Stomach smooth muscle (tissue), 2 donors: Measurements from ENCODE around the gene SF3A1.
A peak's percentile ranks its signal among the peaks of the same experiment; 100 is the strongest.

ENCODE experiments used
- H3K27ac ChIP-seq: one replicate; pipeline ENCODE4 v1.7.0; 2013; ENCODE audit warnings: mild to moderate bottlenecking, low read length, inconsistent platforms
- H3K27me3 ChIP-seq, 2 donors: one replicate each; pipeline ENCODE4 v1.7.0; 2013; ENCODE audit warnings: low read length in 2 of 2; ENCODE audit not compliant: insufficient read depth in 2 of 2, control insufficient read depth in 1 of 2
- H3K36me3 ChIP-seq, 2 donors: one replicate each; pipeline ENCODE4 v1.7.0; 2013; ENCODE audit warnings: low read length in 2 of 2; ENCODE audit not compliant: control insufficient read depth in 2 of 2, insufficient read depth in 2 of 2
- H3K4me1 ChIP-seq: one replicate; pipeline ENCODE4 v1.7.0; 2013; ENCODE audit warnings: low read length; ENCODE audit not compliant: control insufficient read depth, insufficient read depth
- H3K4me3 ChIP-seq, 2 donors: one replicate each; pipeline ENCODE4 v1.7.0; 2013; ENCODE audit warnings: low read length in 2 of 2
- H3K9ac ChIP-seq, 2 donors: one replicate each; pipeline ENCODE4 v1.7.0; 2013; ENCODE audit warnings: low read length in 2 of 2, mild to moderate bottlenecking in 1 of 2
- H3K9me3 ChIP-seq, 2 donors: one replicate each; pipeline ENCODE4 v1.7.0; 2013; ENCODE audit warnings: low read length in 2 of 2; ENCODE audit not compliant: control insufficient read depth in 2 of 2
- donor health status: healthy.
- donor health status: Pancreatic carcinoma.

The SF3A1 gene

GRCh38 chr22:30397656-30398635 is 41.3 kb upstream of the SF3A1 start:
- Histone ChIP-seq H3K27ac (no peak overlapping the region), H3K4me1 (peaks cover 34% of the 10 kb centered on the region), H3K9ac (peak overlapping the region; percentile 33 to 51), H3K4me3 (peak overlapping the region; percentile 64 to 76), H3K9me3 (no peaks in the 10 kb centered on the region), H3K27me3 (no peaks in the 10 kb centered on the region), H3K36me3 (no peaks in the 10 kb centered on the region)

GRCh38 chr22:30396871-30397655 is 40.4 kb upstream of the SF3A1 start, which contains the start of gene SEC14L2:
Gene SEC14L2 (plus strand): TSS chr22:30397018. CDS start chr22:30397117, 99 bp downstream.
- H3K4me3 ChIP-seq = peak within 1 kb of the TSS; percentile 64 to 76
- no peaks in the 10 kb centered on the region for H3K27me3 ChIP-seq
- H3K9ac ChIP-seq = peak within 1 kb of the TSS; percentile 33 to 72
- no peaks in the 10 kb centered on the region for H3K9me3 ChIP-seq
- no peaks in the 10 kb centered on the region for H3K36me3 ChIP-seq
- peak within 1 kb of the TSS; percentile 11 for H3K27ac ChIP-seq
- H3K4me1 ChIP-seq = peaks cover 34% of the 10 kb centered on the region

- Histone ChIP-seq H3K4me3 (no peak overlapping the region), H3K27ac (no peak overlapping the region), H3K4me1 (peaks cover 29% of the 10 kb centered on the region), H3K36me3 (no peaks in the 10 kb centered on the region), H3K9me3 (no peaks in the 10 kb centered on the region), H3K9ac (no peak overlapping the region), H3K27me3 (peaks cover 0 to 4% of the 10 kb centered on the region in 2 donors)
Observed at GRCh38 chr22:30393885-30394284, 37.2 kb upstream of the SF3A1 start.

- Histone ChIP-seq H3K9me3 (no peaks in the 10 kb centered on the region), H3K27ac (no peak overlapping the region), H3K27me3 (peaks cover 0 to 4% of the 10 kb centered on the region in 2 donors), H3K9ac (no peak overlapping the region), H3K36me3 (no peaks in the 10 kb centered on the region), H3K4me3 (no peak overlapping the region), H3K4me1 (peaks cover 23% of the 10 kb centered on the region)
Observed at GRCh38 chr22:30393322-30393680, 36.6 kb upstream of the SF3A1 start.

- Histone ChIP-seq H3K4me3 (no peak overlapping the region), H3K27ac (no peak overlapping the region), H3K9me3 (no peaks in the 10 kb centered on the region), H3K9ac (no peak overlapping the region), H3K27me3 (peaks cover 0 to 4% of the 10 kb centered on the region in 2 donors), H3K4me1 (peaks cover 20% of the 10 kb centered on the region), H3K36me3 (no peaks in the 10 kb centered on the region)
Observed at GRCh38 chr22:30392661-30393321, 36.1 kb upstream of the SF3A1 start.

GRCh38 chr22:30390974-30391691 is 34.4 kb upstream of the SF3A1 start:
- Histone ChIP-seq H3K36me3 (no peaks in the 10 kb centered on the region), H3K4me3 (no peak overlapping the region), H3K9ac (no peak overlapping the region), H3K4me1 (peaks cover 14% of the 10 kb centered on the region), H3K27me3 (peaks cover 0 to 4% of the 10 kb centered on the region in 2 donors), H3K9me3 (no peaks in the 10 kb centered on the region), H3K27ac (no peak overlapping the region)

GRCh38 chr22:30386960-30387827 is 30.5 kb upstream of the SF3A1 start, which contains the start of gene RNF215:
Gene RNF215 (minus strand): TSS chr22:30387411. CDS start chr22:30387313, 98 bp downstream.
- Histone ChIP-seq H3K9ac (peak within 1 kb of the TSS; percentile 58 to 73), H3K4me3 (peak within 1 kb of the TSS; percentile 58 to 74), H3K4me1 (peaks cover 14% of the 10 kb centered on the region), H3K9me3 (no peaks in the 10 kb centered on the region), H3K27me3 (peaks cover 0 to 4% of the 10 kb centered on the region in 2 donors), H3K27ac (peak within 1 kb of the TSS; percentile 41), H3K36me3 (peaks cover 3 to 9% of the 10 kb centered on the region in 2 donors)

GRCh38 chr22:30386608-30386959 is 29.9 kb upstream of the SF3A1 start:
- Histone ChIP-seq H3K27ac (peak overlapping the region; percentile 41), H3K36me3 (peaks cover 3 to 9% of the 10 kb centered on the region in 2 donors), H3K4me1 (peaks cover 14% of the 10 kb centered on the region), H3K4me3 (peak overlapping the region; percentile 58 to 74), H3K27me3 (peaks cover 0 to 4% of the 10 kb centered on the region in 2 donors), H3K9me3 (no peaks in the 10 kb centered on the region), H3K9ac (peak overlapping the region; percentile 58 to 73)

- Histone ChIP-seq H3K4me3 (peak overlapping the region in 1 of 2 donors; percentile 74), H3K9me3 (no peaks in the 10 kb centered on the region), H3K27me3 (no peaks in the 10 kb centered on the region), H3K36me3 (peaks cover 3 to 10% of the 10 kb centered on the region in 2 donors), H3K9ac (peak overlapping the region in 1 of 2 donors; percentile 58), H3K4me1 (peaks cover 12% of the 10 kb centered on the region), H3K27ac (no peak overlapping the region)
Observed at GRCh38 chr22:30385942-30386341, 29.2 kb upstream of the SF3A1 start.
